ENCODE results near the gene FAM228B.
"Not testable (repeated sequence)": the region's sequence is repeated elsewhere in the genome, so short reads cannot be mapped to it uniquely, and the experiment has no call there.

The FAM228B gene

GRCh38 chr2:24102677-24103076 is 20.6 kb upstream of the FAM228B start:
- DNase-seq (ENCODE audit: low spot score) = no peak

GRCh38 chr2:24104110-24104650 is 19.1 kb upstream of the FAM228B start:
- DNase-seq (ENCODE audit: low spot score) = no peak

- DNase-seq (ENCODE audit: low spot score) = no peak
Observed at GRCh38 chr2:24104906-24105305, 18.4 kb upstream of the FAM228B start.

- no peak for DNase-seq (ENCODE audit: low spot score)
Observed at GRCh38 chr2:24105816-24106215, 17.5 kb upstream of the FAM228B start.

GRCh38 chr2:24106786-24107185 is 16.5 kb upstream of the FAM228B start:
- DNase-seq (ENCODE audit: low spot score) = no peak

GRCh38 chr2:24107336-24107735 is 15.9 kb upstream of the FAM228B start:
- DNase-seq (ENCODE audit: low spot score) = no peak

- DNase-seq (ENCODE audit: low spot score) = not testable (repeated sequence)
Observed at GRCh38 chr2:24109431-24109830, 13.8 kb upstream of the FAM228B start.

GRCh38 chr2:24110660-24111303 is 12.5 kb upstream of the FAM228B start:
- no peak for DNase-seq (ENCODE audit: low spot score)

GRCh38 chr2:24111407-24111901 is 11.8 kb upstream of the FAM228B start:
- DNase-seq (ENCODE audit: low spot score) = no peak

- DNase-seq (ENCODE audit: low spot score) = no peak
Observed at GRCh38 chr2:24115057-24115456, 8.2 kb upstream of the FAM228B start.

GRCh38 chr2:24117902-24118301 is 5.4 kb upstream of the FAM228B start:
- no peak for DNase-seq (ENCODE audit: low spot score)

GRCh38 chr2:24121066-24121465 is 2.2 kb upstream of the FAM228B start:
- no peak for DNase-seq (ENCODE audit: low spot score)

GRCh38 chr2:24121469-24121868 is 1.8 kb upstream of the FAM228B start:
- DNase-seq (ENCODE audit: low spot score) = no peak

- DNase-seq (ENCODE audit: low spot score) = peak; percentile 29
Observed at GRCh38 chr2:24122366-24123194, 689 bp upstream of the FAM228B start.

- DNase-seq (ENCODE audit: low spot score) = no peak
Observed at GRCh38 chr2:24123922-24124580, 782 bp downstream of the FAM228B start.

- no peak for DNase-seq (ENCODE audit: low spot score)
Observed at GRCh38 chr2:24125956-24126355, 2.7 kb downstream of the FAM228B start.

GRCh38 chr2:24132543-24132942 is 9.3 kb downstream of the FAM228B start:
- no peak for DNase-seq (ENCODE audit: low spot score)

- not testable (repeated sequence) for DNase-seq (ENCODE audit: low spot score)
Observed at GRCh38 chr2:24140305-24140704, 17.0 kb downstream of the FAM228B start.

- no peak for DNase-seq (ENCODE audit: low spot score)
Observed at GRCh38 chr2:24147364-24147763, 24.1 kb downstream of the FAM228B start.

GRCh38 chr2:24152413-24153197 is 29.3 kb downstream of the FAM228B start:
- DNase-seq (ENCODE audit: low spot score) = no peak

GRCh38 chr2:24153478-24153877 is 30.2 kb downstream of the FAM228B start:
- peak; percentile 12 for DNase-seq (ENCODE audit: low spot score)

- no peak for DNase-seq (ENCODE audit: low spot score)
Observed at GRCh38 chr2:24158131-24158530, 34.9 kb downstream of the FAM228B start.
